AG09309 (cell line): ENCODE data around the gene ZNF606.

ENCODE experiments used
- DNase-seq: peaks from one replicate; pipeline ENCODE4 v3.0.0-alpha.2; 2010; ENCODE audit warnings: low read depth
- H3K4me3 ChIP-seq: 2 replicates; pipeline ENCODE4 v1.5.1; 2011; ENCODE audit warnings: mild to moderate bottlenecking, low read depth, low read length, moderate library complexity; ENCODE audit not compliant: control insufficient read depth
- CTCF ChIP-seq: IDR thresholded peaks from 2 replicates; pipeline ENCODE4 v1.5.1; 2011; ENCODE audit warnings: mild to moderate bottlenecking, low read depth, low read length, inconsistent platforms; ENCODE audit not compliant: insufficient read depth, control insufficient read depth; ENCODE audit errors: missing control alignments

ZNF606 gene

GRCh38 chr19:58002384-58003173 lies at the start of gene ZNF606:
TSS of gene ZNF606 (minus strand) at chr19:58002820. CDS start at chr19:58001319, 1,501 bp downstream.
- peak; percentile 40 for DNase-seq
- H3K4me3 ChIP-seq = peak within 1 kb of the TSS; percentile 86
- no peak for TF ChIP-seq CTCF

GRCh38 chr19:58052256-58052655 lies 49.6 kb upstream of the ZNF606 start:
- DNase-seq = no peak
- no peak overlapping the region for H3K4me3 ChIP-seq
- no peak for TF ChIP-seq CTCF

- TF ChIP-seq CTCF = no peak
- no peak overlapping the region for H3K4me3 ChIP-seq
- no peak for DNase-seq
Measured at GRCh38 chr19:58047672-58048071, 45.1 kb upstream of the ZNF606 start.

DNA sequence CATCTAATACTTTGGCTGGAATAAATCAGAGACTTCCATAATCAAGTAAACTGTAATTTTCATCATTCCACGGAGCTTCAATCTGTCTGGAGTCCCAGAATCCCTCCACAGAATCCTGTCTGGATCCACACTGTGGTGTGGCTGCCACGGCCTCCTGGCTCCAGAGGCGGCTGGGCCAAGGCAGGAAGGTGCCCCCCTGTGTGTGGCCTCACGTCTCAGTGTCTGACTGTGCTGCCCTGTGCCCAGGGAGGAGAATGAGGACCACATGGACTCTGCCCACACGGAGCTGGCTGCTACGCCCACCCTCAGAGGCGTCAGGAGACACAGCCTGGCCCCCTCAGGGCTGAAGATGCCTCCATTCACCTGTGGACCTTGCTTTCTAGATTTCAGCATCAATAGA lies 44.2 kb upstream of the ZNF606 start:
- H3K4me3 ChIP-seq = no peak overlapping the region
- TF ChIP-seq CTCF = no peak
- DNase-seq = no peak

- TF ChIP-seq CTCF = no peak
- no peak for DNase-seq
- H3K4me3 ChIP-seq = no peak overlapping the region
Measured at GRCh38 chr19:58045411-58046050, 42.9 kb upstream of the ZNF606 start.

- H3K4me3 ChIP-seq = no peak overlapping the region
Measured at GRCh38 chr19:58044886-58045285, 42.3 kb upstream of the ZNF606 start.

More at GRCh38 chr19:58044886-58045285, 42.3 kb upstream of the ZNF606 start:
- TF ChIP-seq CTCF = no peak
- DNase-seq = no peak
